Stimulated activated CD8-positive, alpha-beta memory T cell treated with anti-CD3 and anti-CD28 coated beads, Interleukin-7, amount 100 ng/mL, for 1 hour (primary cell): ENCODE measurements around the gene BORCS8.
"Not testable (repeated sequence)": the region's sequence is repeated elsewhere in the genome, so short reads cannot be mapped to it uniquely, and the experiment has no call there.

Experiments used
- DNase-seq, 2 donors: peaks; one replicate each; pipeline ENCODE4 v3.0.0-alpha.2; 2020; ENCODE audit warnings: low read depth in 2 of 2

BORCS8 gene

GRCh38 chr19:19192078-19192882 lies at the start of gene BORCS8, which contains the start of gene RFXANK:
TSS of gene BORCS8 (minus strand) at chr19:19192152. CDS start at chr19:19192117, 35 bp downstream.
TSS of gene RFXANK (plus strand) at chr19:19192258. CDS start at chr19:19193947, 1,689 bp downstream.
- DNase-seq: peak; percentile 97 to 98

GRCh38 chr19:19240476-19240875 lies 48.5 kb upstream of the BORCS8 start:
- DNase-seq: no peak

DNA sequence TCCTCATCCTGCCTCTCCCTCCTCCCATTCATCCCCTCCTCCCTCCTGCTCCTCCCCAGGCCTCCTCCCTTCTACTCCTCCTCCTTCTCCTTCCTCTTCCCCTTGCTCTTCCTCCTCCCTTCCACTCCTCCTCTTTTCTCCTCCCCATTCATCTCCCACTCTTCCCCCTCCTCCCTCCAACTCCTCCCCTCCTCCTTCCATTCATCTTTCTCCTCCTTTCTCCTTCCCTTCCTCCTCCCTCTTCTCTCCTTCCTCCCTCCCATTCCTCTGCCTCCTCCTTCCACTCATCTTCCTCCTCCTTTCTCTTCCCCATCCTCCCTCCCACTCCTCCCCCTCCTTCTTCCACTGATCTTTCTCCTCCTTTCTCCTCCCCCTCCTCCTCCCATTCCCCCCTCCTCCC lies 47.7 kb upstream of the BORCS8 start:
- DNase-seq: no peak

DNA sequence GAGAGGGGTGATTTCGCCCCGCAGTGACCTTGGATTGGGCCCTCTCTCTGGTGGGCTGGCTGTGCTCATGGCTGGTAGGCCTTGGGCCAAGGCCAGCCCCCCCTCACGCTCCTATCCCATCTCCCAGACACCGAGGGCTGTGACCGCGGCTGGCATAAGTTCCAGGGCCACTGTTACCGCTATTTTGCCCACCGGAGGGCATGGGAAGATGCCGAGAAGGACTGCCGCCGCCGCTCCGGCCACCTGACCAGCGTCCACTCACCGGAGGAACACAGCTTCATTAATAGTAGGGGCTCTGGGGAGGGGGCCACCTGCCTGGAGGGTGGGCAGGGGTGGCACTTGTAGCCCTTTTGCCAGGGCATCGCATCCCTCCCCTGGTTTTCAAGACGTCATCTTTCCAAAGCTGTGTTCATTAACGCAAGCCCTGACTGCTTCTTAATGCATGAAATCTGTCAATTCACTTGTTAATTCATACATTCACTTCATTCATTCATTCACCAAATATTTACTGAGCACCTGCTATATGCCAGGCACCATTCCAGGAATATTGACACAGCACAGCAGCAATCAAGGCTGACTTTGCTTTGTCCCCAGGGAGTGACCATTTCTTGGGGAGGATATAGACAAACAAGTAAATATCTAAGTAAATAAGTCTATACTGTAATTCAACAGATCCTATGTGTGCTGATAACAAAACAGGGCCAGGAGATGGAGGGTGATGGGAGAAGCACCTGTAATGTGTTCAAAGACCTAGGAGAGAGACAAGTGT lies 46.4 kb upstream of the BORCS8 start:
- DNase-seq: no peak

- DNase-seq: no peak
Measured at GRCh38 chr19:19236173-19236572, 44.2 kb upstream of the BORCS8 start.

- DNase-seq: no peak
Measured at GRCh38 chr19:19234220-19234816, 42.4 kb upstream of the BORCS8 start.

DNA sequence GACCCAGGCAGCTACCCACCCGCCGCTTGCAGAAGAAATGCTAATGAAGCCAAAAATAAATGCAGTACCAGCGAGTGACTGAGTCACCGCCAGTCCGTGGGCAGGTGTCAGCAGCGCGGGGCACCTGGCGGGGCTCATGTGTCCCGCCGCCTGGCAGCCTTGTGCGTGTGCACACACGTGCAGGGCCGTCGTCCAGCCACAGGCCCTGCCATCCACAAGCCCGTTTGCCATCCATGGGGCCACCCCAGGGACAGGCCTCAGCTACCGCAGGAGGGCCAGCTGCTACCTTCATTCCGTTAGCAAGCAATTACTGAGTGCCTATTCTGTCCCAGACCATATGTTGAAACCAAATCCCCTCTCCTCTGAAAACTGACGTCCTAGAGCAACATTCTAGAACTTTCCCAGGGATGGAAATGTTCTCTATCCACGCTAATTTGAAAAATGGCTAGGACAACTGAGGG lies 40.3 kb upstream of the BORCS8 start:
- DNase-seq: no peak

DNA sequence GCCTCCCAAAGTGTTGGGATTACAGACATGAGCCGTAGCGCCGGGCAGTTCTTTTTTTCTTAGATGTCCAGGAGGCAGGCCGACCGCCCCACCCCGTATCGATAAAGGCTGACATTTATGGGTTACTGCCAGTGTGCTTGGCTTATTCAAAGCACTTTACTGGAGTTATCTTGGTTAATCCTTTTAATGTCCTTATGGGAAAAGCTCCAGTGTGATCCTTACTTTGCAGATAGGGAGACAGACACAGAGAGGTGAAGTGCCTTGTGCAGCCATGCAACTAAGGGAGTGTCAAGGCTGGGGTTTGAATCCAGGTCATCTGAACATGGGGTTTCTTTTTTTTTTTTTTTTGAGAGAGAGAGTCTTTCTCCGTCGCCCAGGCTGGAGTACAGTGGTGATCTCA lies 39.0 kb upstream of the BORCS8 start:
- no peak for DNase-seq

DNA sequence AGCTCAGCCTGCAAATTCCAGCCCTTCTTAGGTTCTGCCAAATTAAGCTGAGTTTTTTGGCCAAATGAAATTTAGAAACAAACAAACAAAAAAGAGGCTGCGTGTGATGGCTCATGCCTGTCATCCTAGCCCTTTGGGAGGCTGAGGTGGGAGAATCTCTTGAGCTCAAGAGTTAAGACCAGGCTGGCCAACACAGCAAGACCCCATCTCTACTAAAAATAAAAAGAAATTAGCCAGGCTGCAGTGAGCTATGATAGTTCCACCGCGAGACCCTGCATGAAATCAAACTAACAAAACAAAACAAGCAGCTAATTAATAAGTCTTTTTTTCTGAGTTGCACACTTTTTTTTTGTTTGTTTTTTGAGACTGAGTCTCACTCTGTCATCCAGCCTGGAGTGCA lies 37.7 kb upstream of the BORCS8 start:
- no peak for DNase-seq

DNA sequence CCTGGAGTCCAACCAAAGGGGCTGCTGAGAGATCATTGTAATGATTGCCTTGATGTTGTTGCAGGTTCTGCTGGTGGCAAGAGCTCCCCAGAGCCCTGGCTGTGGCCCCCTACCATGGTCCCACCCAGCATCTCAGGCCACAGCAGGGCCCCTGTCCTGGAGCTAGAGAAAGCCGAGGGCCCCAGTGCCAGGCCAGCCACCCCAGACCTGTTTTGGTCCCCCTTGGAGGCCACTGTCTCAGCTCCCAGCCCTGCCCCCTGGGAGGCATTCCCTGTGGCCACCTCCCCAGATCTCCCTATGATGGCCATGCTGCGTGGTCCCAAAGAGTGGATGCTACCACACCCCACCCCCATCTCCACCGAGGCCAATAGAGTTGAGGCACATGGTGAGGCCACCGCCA lies 35.3 kb upstream of the BORCS8 start:
- no peak for DNase-seq

DNA sequence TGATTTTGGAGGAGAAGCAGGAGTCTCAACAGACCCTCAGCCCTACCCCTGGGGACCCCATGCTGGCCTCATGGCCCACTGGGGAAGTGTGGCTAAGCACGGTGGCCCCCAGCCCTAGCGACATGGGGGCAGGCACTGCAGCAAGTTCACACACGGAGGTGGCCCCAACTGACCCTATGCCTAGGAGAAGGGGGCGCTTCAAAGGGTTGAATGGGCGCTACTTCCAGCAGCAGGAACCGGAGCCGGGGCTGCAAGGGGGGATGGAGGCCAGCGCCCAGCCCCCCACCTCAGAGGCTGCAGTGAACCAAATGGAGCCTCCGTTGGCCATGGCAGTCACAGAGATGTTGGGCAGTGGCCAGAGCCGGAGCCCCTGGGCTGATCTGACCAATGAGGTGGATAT lies 34.7 kb upstream of the BORCS8 start:
- DNase-seq: no peak

DNA sequence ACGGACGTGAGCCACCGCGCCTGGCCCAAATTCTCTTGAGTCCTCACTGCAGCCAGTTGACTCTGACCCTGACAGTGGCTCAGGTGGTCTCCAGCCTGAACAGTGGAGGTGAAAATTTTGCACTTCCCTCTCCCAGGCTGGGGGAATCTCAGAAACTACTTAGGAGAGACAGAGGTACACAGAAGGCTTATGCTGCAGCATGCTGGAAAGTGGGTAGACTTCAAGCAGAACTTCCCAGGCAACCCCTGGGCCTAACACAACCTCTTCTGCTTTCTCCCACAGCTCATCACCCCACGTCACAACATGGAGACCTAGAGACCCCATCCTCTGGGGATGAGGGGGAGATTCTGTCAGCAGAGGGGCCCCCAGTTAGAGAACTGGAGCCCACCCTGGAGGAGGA lies 34.3 kb upstream of the BORCS8 start:
- no peak for DNase-seq

DNA sequence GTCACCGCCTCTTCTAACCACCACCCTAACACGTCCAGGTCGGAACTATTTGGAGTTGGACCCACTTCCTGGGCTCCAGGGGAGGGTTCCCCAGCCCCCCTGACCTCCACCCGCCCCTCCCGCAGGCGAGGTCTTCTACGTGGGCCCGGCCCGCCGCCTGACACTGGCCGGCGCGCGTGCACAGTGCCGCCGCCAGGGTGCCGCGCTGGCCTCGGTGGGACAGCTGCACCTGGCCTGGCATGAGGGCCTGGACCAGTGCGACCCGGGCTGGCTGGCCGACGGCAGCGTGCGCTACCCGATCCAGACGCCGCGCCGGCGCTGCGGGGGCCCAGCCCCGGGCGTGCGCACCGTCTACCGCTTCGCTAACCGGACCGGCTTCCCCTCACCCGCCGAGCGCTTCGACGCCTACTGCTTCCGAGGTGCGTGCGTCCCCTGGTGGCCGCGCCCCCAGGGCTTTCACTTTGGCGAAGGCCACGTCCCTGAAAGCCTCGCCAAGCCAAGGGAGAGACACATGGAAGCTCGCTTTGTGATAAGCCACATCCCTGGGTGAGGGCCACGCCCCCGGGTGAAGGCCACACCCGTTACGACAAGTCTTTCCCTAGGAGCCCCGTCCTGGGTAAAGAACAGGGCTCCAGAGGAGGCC lies 33.0 kb upstream of the BORCS8 start:
- DNase-seq: peak; percentile 41 to 60

- no peak for DNase-seq
Measured at GRCh38 chr19:19224150-19224851, 32.3 kb upstream of the BORCS8 start.

GRCh38 chr19:19223636-19224035 lies 31.7 kb upstream of the BORCS8 start:
- no peak for DNase-seq

DNA sequence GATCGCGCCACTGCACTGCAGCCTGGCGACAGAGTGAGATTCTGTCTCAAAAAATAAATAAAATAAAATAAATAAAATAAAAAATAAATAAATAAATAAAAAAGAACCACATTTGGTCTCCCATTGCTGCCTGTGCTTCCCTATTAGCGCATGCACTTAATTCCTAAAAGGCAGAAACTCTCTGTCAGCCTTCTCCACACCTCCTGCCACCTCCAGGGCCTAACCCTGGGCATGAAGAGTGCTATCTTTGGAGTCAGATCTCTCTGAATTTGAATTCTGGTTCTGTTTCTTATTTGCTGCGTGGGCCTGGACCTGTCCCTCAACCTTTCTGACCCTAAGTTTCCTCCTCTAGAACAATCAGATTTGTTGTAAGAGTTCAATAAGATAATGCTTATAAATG lies 31.1 kb upstream of the BORCS8 start:
- DNase-seq: no peak

DNA sequence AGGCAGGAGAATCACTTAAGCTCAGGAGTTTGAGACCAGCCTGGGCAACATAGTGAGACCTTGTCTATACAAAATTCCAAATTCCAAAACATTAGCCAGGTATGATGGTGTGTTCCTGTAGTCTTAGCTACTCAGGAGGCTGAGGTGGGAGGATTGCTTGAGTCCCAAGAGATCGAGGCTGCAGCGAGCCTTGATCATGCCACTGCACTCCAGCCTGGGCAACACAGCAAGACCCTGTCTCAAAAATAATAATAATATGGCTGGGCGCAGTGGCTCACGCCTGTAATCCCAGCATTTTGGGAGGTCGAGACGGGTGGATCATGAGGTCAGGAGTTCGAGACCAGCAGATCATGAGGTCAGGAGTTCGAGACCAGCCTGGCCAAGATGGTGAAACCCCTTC lies 29.0 kb upstream of the BORCS8 start:
- DNase-seq: not testable (repeated sequence)

- DNase-seq: no peak
Measured at GRCh38 chr19:19218911-19219310, 27.0 kb upstream of the BORCS8 start.

- DNase-seq: no peak
Measured at GRCh38 chr19:19217099-19217498, 25.1 kb upstream of the BORCS8 start.

- no peak for DNase-seq
Measured at GRCh38 chr19:19215792-19216191, 23.8 kb upstream of the BORCS8 start.

- DNase-seq: no peak
Measured at GRCh38 chr19:19214892-19215291, 22.9 kb upstream of the BORCS8 start.

DNA sequence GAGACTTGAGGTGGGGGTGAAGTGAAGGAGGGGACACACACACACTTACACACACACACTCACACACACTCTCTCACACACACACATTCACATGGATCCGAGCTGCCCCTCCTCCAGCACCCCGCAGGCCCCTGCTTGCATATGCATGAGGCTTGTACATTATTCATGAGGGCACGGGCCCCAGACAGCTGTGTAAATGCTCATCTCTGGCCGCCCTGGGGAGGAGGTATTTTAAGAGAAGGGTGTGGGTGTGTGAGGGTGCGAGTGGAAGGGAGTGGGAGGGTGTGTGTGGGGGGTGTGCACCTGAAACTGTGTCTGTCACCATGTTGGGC lies 22.2 kb upstream of the BORCS8 start:
- no peak for DNase-seq
